K562 (cell line): ENCODE measurements around the gene RPH3AL. TPM values are rescaled to one million over a fixed set of nuclear protein-coding genes. Genes with fewer than 3 reads are reported as not detected.

Source experiments
- ATAC-seq: fragments of 200-7000 bp; cut with Tn5 transposase; 3 replicates; pipeline ENCODE4 v1.9.1; 2020; ENCODE audit warnings: moderate library complexity
- BruUV-seq: library from RNA; stranded (reverse); fragments of 400-500 nt; replicated peaks from 2 replicates; lab custom pipeline; 2021; lab: Mats Ljungman, UMichigan
- CTCF ChIA-PET: fragments of 300-600 bp; formaldehyde crosslinking; extraction: SDS; loops from one replicate; lab custom pipeline; 2021; ENCODE audit warnings: low intra/inter-chr PET ratio; lab: Yijun Ruan, JAX
- POLR2A ChIA-PET: fragments of 300-600, 350-650 bp; sonication (Branson Sonifier 250); formaldehyde crosslinking; extraction: SDS; loops from one replicate; lab custom pipeline; 2021; ENCODE audit warnings: antibody characterized with exemption, inconsistent platforms; lab: Yijun Ruan, JAX
- DNase-seq, 4 experiments: peaks; one replicate each; pipeline versions ENCODE4 v3.0.0 to v3.0.0-alpha.2; 2011 to 2018; ENCODE audit warnings: low spot score in 3 of 4, mixed read lengths in 3 of 4; ENCODE audit errors: extremely low read depth in 1 of 4
- FAIRE-seq: peaks from 2 replicates; lab custom pipeline; 2011; peaks lifted over from hg19 to GRCh38; lab: Jason Lieb, UNC
- H2AFZ ChIP-seq: 2 replicates; pipeline ENCODE4 v1.6.0; 2011; ENCODE audit warnings: low read depth, low read length, control low read depth, inconsistent platforms
- H3K27ac ChIP-seq: fragments of 200-600 bp; 3 replicates; pipeline ENCODE4 v1.8.0; 2011; ENCODE audit warnings: low read depth, mild to moderate bottlenecking, control low read depth, inconsistent platforms, low read length, moderate library complexity, mixed read lengths; ENCODE audit errors: extremely low read depth
- H3K27me3 ChIP-seq, 2 experiments: fragments of 300-600 bp in 1 of 2; 2 replicates in 1 of 2; 3 replicates in 1 of 2; pipeline versions ENCODE4 v1.6.0 to v1.8.0; 2011; ENCODE audit warnings: inconsistent platforms in 2 of 2, low read length in 2 of 2, mild to moderate bottlenecking in 1 of 2, mixed read lengths in 1 of 2, moderate library complexity in 1 of 2; ENCODE audit not compliant: control insufficient read depth in 2 of 2, insufficient read depth in 2 of 2
- H3K36me3 ChIP-seq: fragments of 300-600 bp; 3 replicates; pipeline ENCODE4 v1.8.0; 2011; ENCODE audit warnings: mild to moderate bottlenecking, low read length, inconsistent platforms; ENCODE audit not compliant: control insufficient read depth, insufficient read depth
- H3K4me1 ChIP-seq, 2 experiments: fragments of 200-600 bp in 1 of 2; replicated peaks in 1 of 2; 2 replicates in 1 of 2; 3 replicates in 1 of 2; pipeline versions ENCODE4 v1.5.1 to v1.8.0; 2011; ENCODE audit warnings: inconsistent platforms in 2 of 2, low read length in 2 of 2, mild to moderate bottlenecking in 1 of 2, mixed read lengths in 1 of 2, moderate library complexity in 1 of 2; ENCODE audit not compliant: control insufficient read depth in 2 of 2, insufficient read depth in 2 of 2
- H3K4me2 ChIP-seq: 2 replicates; pipeline ENCODE4 v1.6.1; 2011; ENCODE audit warnings: low read length, control low read depth, inconsistent platforms, mixed read lengths; ENCODE audit not compliant: insufficient read depth
- H3K4me3 ChIP-seq: fragments of 200-600 bp; sonication (generic), shearing (Covaris generic); 2 replicates; pipeline ENCODE4 v1.5.1; 2016; ENCODE audit warnings: control low read depth, inconsistent platforms
- H3K79me2 ChIP-seq: fragments of 200-600 bp; 3 replicates; pipeline ENCODE4 v1.8.0; 2011; ENCODE audit warnings: low read length, inconsistent platforms; ENCODE audit not compliant: control insufficient read depth, insufficient read depth
- H3K9ac ChIP-seq, 2 experiments: 2 replicates each; pipeline versions ENCODE4 v1.6.0 to v1.6.1; 2011; ENCODE audit warnings: low read depth in 2 of 2, low read length in 2 of 2, control low read depth in 1 of 2, inconsistent platforms in 1 of 2, mild to moderate bottlenecking in 1 of 2, mixed read lengths in 1 of 2; ENCODE audit not compliant: insufficient read depth in 1 of 2
- H3K9me1 ChIP-seq: one replicate; pipeline ENCODE4 v1.6.0; 2011; ENCODE audit warnings: inconsistent platforms, mild to moderate bottlenecking, low read length, moderate library complexity; ENCODE audit not compliant: control insufficient read depth, insufficient read depth
- H3K9me3 ChIP-seq: replicated peaks from 2 replicates; pipeline ENCODE4 v1.5.1; 2011; ENCODE audit warnings: low read depth, low read length, inconsistent platforms; ENCODE audit not compliant: control insufficient read depth, insufficient read depth
- H4K20me1 ChIP-seq: replicated peaks from 2 replicates; pipeline ENCODE4 v1.6.1; 2011; ENCODE audit warnings: low read length, inconsistent platforms, mixed read lengths; ENCODE audit not compliant: control insufficient read depth, insufficient read depth
- MAZ ChIP-seq, 2 experiments: fragments of 450-650 bp in 1 of 2; sonication (generic) in 1 of 2; formaldehyde crosslinking; IDR thresholded peaks in 1 of 2; conservative IDR thresholded peaks in 1 of 2; 2 replicates each; pipeline versions ENCODE4 v1.4.0 to v1.5.0; 2020; ENCODE audit warnings: mild to moderate bottlenecking in 1 of 2, missing genetic modification reagents in 1 of 2
- TAF7 ChIP-seq: fragments of 450-650 bp; IDR thresholded peaks from 2 replicates; pipeline ENCODE4 v1.6.1; 2016; ENCODE audit warnings: missing genetic modification characterization, missing compliant biosample characterization
- TEAD1 ChIP-seq, 2 experiments: fragments of 450-650 bp in 1 of 2; sonication (generic) in 1 of 2; formaldehyde crosslinking; IDR thresholded peaks; 2 replicates each; pipeline versions ENCODE4 v1.4.0 to v1.8.0; 2020 to 2022; ENCODE audit warnings: mild to moderate bottlenecking in 2 of 2, missing genetic modification reagents in 1 of 2
- TEAD2 ChIP-seq: fragments of 450-650 bp; IDR thresholded peaks from 2 replicates; pipeline ENCODE4 v1.6.1; 2016; ENCODE audit warnings: missing genetic modification characterization, control low read depth, missing compliant biosample characterization
- ZBTB2 ChIP-seq: fragments of 450-650 bp; IDR thresholded peaks from 2 replicates; pipeline ENCODE4 v1.6.1; 2016; ENCODE audit warnings: antibody characterized with exemption
- ZBTB33 ChIP-seq: sonication (generic); formaldehyde crosslinking; IDR thresholded peaks from 2 replicates; pipeline ENCODE4 v1.8.1; 2023; ENCODE audit warnings: mild to moderate bottlenecking, missing genetic modification reagents
- ZEB2 ChIP-seq: fragments of 450-650 bp; IDR thresholded peaks from 2 replicates; pipeline ENCODE4 v1.6.1; 2016
- ZNF23 ChIP-seq: fragments of 250-450 bp; sonication (Bioruptor Pico); IDR thresholded peaks from 2 replicates; pipeline ENCODE4 v1.4.0; 2020; ENCODE audit warnings: mild to moderate bottlenecking
- ZNF239 ChIP-seq: fragments of 250-450 bp; sonication (Bioruptor Pico); IDR thresholded peaks from 2 replicates; pipeline ENCODE4 v1.4.0; 2020; ENCODE audit warnings: mild to moderate bottlenecking
- ZNF436 ChIP-seq: fragments of 250-450, 450-650 bp; sonication (Bioruptor Pico); formaldehyde crosslinking; IDR thresholded peaks from 2 replicates; pipeline ENCODE4 v1.7.0; 2020; ENCODE audit warnings: mild to moderate bottlenecking
- WGBS: fragments of 100-300 bp; shearing (Covaris generic); methylation state at CpG from one replicate; pipeline ENCODE4 v1.1.6; 2016; ENCODE audit warnings: low coverage, mixed read lengths; ENCODE audit not compliant: insufficient coverage; ENCODE audit errors: missing lambda C conversion rate; 5-methylcytosine and 5-hydroxymethylcytosine counted together
- in situ Hi-C: fragments of 300-500 bp; cut with MboI; formaldehyde crosslinking; loops from 4 replicates; pipeline ENCODE4 v1.15.0; 2018; ENCODE audit warnings: inconsistent platforms, mixed read lengths
- intact Hi-C: fragments of 100-400 bp; cut with micrococcal nuclease; formaldehyde crosslinking; loops from 2 replicates; pipeline ENCODE4 v1.14.2; 2022
- polyA plus RNA-seq, 8 experiments: library from polyadenylated mRNA; depleted of rRNA in 4 of 8; stranded (reverse) in 5 of 8; unstranded in 3 of 8; fragments of >200 nt; fragmentation: Nextera tagmentation in 2 of 8; fragmentation: Illumina TruSeq in 1 of 8; extraction: Ambion mirVana in 2 of 8; extraction: Trizol in 1 of 8; gene quantifications; 2 replicates each; pipeline versions ENCODE4 v1.2.1 to v1.2.3, GENCODE V29; 2011 to 2014; ENCODE audit warnings: inconsistent platforms in 1 of 8, missing spikeins in 1 of 8
- total RNA-seq, 7 experiments: library from RNA; depleted of rRNA in 6 of 7; stranded (reverse); fragments of >200 nt in 6 of 7; fragmentation: Illumina TruSeq in 2 of 7; extraction: Trizol in 2 of 7; gene quantifications; 2 replicates each; pipeline versions ENCODE4 v1.2.1 to v1.2.3, GENCODE V29; 2011 to 2021; ENCODE audit warnings: low replicate concordance in 1 of 7
- TF ChIP-seq, protein P1 (sequence below): fragments of 250-450 bp; sonication (Bioruptor Pico); IDR thresholded peaks from 2 replicates; pipeline ENCODE4 v1.4.0; 2020; ENCODE audit warnings: borderline replicate concordance
- TF ChIP-seq, protein P2 (sequence below): fragments of 250-450 bp; sonication (Bioruptor Pico); IDR thresholded peaks from 2 replicates; pipeline ENCODE4 v1.4.0; 2020; ENCODE audit warnings: mild to moderate bottlenecking, moderate library complexity
- TF ChIP-seq, protein P3 (sequence below): sonication (generic); formaldehyde crosslinking; IDR thresholded peaks from 2 replicates; pipeline ENCODE4 v1.8.0; 2022; ENCODE audit warnings: missing genetic modification reagents, mild to moderate bottlenecking, borderline replicate concordance

RPH3AL gene
- total and polyA plus RNA-seq, 9 of the 15 experiments (the other 6 are each of a cell fraction or from before 2014, with no cell fraction given): 0.18 to 1.7 (median 0.39) TPM

DNA sequence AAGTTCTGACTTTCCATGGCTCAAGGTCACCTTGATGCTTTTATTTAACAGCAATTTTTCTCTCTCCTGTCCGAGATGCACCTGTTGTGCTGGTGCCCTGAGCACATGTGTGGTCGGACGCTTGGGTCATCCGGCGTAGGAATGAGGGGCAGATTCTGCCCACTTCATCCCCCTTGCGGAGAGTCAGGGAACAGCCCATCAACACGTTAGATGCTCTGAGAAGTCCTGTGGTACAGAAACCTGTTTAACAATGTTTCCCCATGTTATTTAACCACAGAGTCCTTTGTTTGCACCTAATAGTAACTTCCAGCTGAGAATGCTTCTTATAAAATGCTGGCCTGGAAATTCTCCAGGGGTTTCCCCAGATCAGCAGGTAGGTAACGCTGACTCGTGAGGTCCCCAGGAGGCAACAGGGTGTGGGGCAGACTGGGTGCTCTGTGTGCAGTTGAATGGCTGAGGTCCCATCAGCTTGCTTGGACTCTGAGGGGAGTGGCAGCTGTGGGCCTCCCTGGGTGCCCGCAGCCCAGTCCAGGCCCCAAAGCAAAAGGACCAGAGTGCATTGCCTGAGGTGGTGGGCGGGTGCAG, 189.0 kb downstream of the RPH3AL start:
- peaks cover 2 to 30% of the 10 kb centered on the region in 2 experiments; a peak in 3 of 5 replicates for H3K27me3 ChIP-seq
- no peak overlapping the region for H3K27ac ChIP-seq
- FAIRE-seq: no peak
- H2AFZ ChIP-seq: no peak overlapping the region
- 10% methylated on average over 9 of the region's 11 CpGs for WGBS
- no peaks in the 10 kb centered on the region for H3K9me3 ChIP-seq
- H3K4me1 ChIP-seq: no peaks in the 10 kb centered on the region
- peak; percentile 67; the same call in 2 of the 3 replicates for ATAC-seq
- H3K9me1 ChIP-seq: no peaks in the 10 kb centered on the region
- no TSS peak for BruUV-seq
- H3K9ac ChIP-seq: no peak overlapping the region
- intact Hi-C loops (no loop called here), in situ Hi-C loops (no loop called here)
- DNase-seq: peak; percentile 14 to 45 (median 33)
- H3K79me2 ChIP-seq: no peaks in the 10 kb centered on the region
- no peaks in the 10 kb centered on the region for H4K20me1 ChIP-seq
- H3K36me3 ChIP-seq: no peaks in the 10 kb centered on the region
- H3K4me2 ChIP-seq: no peak overlapping the region
- H3K4me3 ChIP-seq: no peak overlapping the region
- CTCF ChIA-PET: interaction anchor here (0.6 kb wide), 1 partner anchor 20 kb away, joined by 3 read pairs; no protein-coding TSS in a partner anchor
- POLR2A ChIA-PET: no interaction called here
- TF ChIP-seq ZBTB33 (CRISPR knock-in tag) (no peak), ZNF436 (no peak), ZEB2 (no peak), ZBTB2 (no peak), TAF7 (no peak), TEAD1 (CRISPR knock-in tag; IDR thresholded peaks at IDR 0.05) (no peak), MAZ (CRISPR knock-in tag; conservative IDR thresholded peaks at IDR 0.05 in 1 of 2, IDR thresholded peaks at IDR 0.05 in 1 of 2) (no peak), ZNF23 (CRISPR knock-in tag) (no peak), TEAD2 (tag) (no peak), ZNF239 (CRISPR knock-in tag) (peak; percentile 72)
- TF ChIP-seq, protein P1, sequence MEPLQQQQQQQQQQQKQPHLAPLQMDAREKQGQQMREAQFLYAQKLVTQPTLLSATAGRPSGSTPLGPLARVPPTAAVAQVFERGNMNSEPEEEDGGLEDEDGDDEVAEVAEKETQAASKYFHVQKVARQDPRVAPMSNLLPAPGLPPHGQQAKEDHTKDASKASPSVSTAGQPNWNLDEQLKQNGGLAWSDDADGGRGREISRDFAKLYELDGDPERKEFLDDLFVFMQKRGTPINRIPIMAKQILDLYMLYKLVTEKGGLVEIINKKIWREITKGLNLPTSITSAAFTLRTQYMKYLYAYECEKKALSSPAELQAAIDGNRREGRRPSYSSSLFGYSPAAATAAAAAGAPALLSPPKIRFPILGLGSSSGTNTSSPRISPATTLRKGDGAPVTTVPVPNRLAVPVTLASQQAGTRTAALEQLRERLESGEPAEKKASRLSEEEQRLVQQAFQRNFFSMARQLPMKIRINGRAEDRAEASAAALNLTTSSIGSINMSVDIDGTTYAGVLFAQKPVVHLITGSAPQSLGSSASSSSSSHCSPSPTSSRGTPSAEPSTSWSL (CRISPR knock-in tag): no peak
- TF ChIP-seq, protein P2, sequence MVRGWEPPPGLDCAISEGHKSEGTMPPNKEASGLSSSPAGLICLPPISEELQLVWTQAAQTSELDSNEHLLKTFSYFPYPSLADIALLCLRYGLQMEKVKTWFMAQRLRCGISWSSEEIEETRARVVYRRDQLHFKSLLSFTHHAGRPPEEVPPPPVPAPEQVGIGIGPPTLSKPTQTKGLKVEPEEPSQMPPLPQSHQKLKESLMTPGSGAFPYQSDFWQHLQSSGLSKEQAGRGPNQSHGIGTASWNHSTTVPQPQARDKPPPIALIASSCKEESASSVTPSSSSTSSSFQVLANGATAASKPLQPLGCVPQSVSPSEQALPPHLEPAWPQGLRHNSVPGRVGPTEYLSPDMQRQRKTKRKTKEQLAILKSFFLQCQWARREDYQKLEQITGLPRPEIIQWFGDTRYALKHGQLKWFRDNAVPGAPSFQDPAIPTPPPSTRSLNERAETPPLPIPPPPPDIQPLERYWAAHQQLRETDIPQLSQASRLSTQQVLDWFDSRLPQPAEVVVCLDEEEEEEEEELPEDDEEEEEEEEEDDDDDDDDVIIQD (CRISPR knock-in tag): no peak
- TF ChIP-seq, protein P3, sequence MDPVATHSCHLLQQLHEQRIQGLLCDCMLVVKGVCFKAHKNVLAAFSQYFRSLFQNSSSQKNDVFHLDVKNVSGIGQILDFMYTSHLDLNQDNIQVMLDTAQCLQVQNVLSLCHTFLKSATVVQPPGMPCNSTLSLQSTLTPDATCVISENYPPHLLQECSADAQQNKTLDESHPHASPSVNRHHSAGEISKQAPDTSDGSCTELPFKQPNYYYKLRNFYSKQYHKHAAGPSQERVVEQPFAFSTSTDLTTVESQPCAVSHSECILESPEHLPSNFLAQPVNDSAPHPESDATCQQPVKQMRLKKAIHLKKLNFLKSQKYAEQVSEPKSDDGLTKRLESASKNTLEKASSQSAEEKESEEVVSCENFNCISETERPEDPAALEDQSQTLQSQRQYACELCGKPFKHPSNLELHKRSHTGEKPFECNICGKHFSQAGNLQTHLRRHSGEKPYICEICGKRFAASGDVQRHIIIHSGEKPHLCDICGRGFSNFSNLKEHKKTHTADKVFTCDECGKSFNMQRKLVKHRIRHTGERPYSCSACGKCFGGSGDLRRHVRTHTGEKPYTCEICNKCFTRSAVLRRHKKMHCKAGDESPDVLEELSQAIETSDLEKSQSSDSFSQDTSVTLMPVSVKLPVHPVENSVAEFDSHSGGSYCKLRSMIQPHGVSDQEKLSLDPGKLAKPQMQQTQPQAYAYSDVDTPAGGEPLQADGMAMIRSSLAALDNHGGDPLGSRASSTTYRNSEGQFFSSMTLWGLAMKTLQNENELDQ (CRISPR knock-in tag): no peak
